Measurements from ENCODE around the gene UCMA. TPM values are rescaled to one million over a fixed set of nuclear protein-coding genes. Genes with fewer than 3 reads are reported as not detected.
"Not testable (repeated sequence)": the region's sequence is repeated elsewhere in the genome, so short reads cannot be mapped to it uniquely, and the experiment has no call there.

The UCMA gene
- total RNA-seq, 2 experiments from 2014 or later, result not detected

GRCh38 chr10:13247246-13247645, 13.1 kb upstream of the UCMA start:
- H3K27ac ChIP-seq (ENCODE audit: low read depth, low read length, poor library complexity, severe bottlenecking), result no peak overlapping the region
- H3K4me3 ChIP-seq (ENCODE audit: low read depth, low read length, poor library complexity, severe bottlenecking), result no peak overlapping the region
- no peak overlapping the region for H2AFZ ChIP-seq (ENCODE audit: low read length)
- H3K4me2 ChIP-seq (ENCODE audit: low read length), result no peak overlapping the region
- intact Hi-C loops (cut with micrococcal nuclease; ENCODE audit: unreplicated experiment), result no loop called here
- BruUV-seq (replicated peaks), result no TSS peak
- ChIA-PET CTCF (ENCODE audit: unreplicated experiment) (no interaction called here), POLR2A (interaction anchor here (0.5 kb wide), 1 partner anchor 117 kb away, joined by 5 read pairs; no protein-coding TSS in a partner anchor)
- no peak for DNase-seq (ENCODE audit: low spot score)
- no peaks in the 10 kb centered on the region for H3K79me2 ChIP-seq (ENCODE audit: insufficient read depth, low read depth, low read length)
- H3K9me3 ChIP-seq (ENCODE audit: low read length), result no peaks in the 10 kb centered on the region
- no peaks in the 10 kb centered on the region for H4K20me1 ChIP-seq (ENCODE audit: insufficient read depth, low read length)
- no peaks in the 10 kb centered on the region for H3K36me3 ChIP-seq (ENCODE audit: insufficient read depth, low read length)
- H3K4me1 ChIP-seq (ENCODE audit: insufficient read depth, low read length, poor library complexity, severe bottlenecking), result peaks cover 2% of the 10 kb centered on the region
- TF ChIP-seq EZH2phosphoT487 (IDR thresholded peaks at IDR 0.05; ENCODE audit: borderline replicate concordance, low read depth, low read length) (no peak), CTCF (conservative IDR thresholded peaks at IDR 0.05; ENCODE audit: low read length) (no peak)
- H3K9me2 ChIP-seq (ENCODE audit: insufficient read depth, low read length), result no peaks in the 10 kb centered on the region

GRCh38 chr10:13242260-13242659, 8.1 kb upstream of the UCMA start:
- H3K4me2 ChIP-seq (ENCODE audit: low read length); H3K79me2 ChIP-seq (ENCODE audit: insufficient read depth, low read depth, low read length); DNase-seq (ENCODE audit: low spot score); intact Hi-C loops (cut with micrococcal nuclease; ENCODE audit: unreplicated experiment); H4K20me1 ChIP-seq (ENCODE audit: insufficient read depth, low read length); H2AFZ ChIP-seq (ENCODE audit: low read length); H3K27ac ChIP-seq (ENCODE audit: low read depth, low read length, poor library complexity, severe bottlenecking); POLR2A ChIA-PET; BruUV-seq (replicated peaks); CTCF ChIA-PET (ENCODE audit: unreplicated experiment); H3K9me3 ChIP-seq (ENCODE audit: low read length); H3K4me3 ChIP-seq (ENCODE audit: low read depth, low read length, poor library complexity, severe bottlenecking); H3K9me2 ChIP-seq (ENCODE audit: insufficient read depth, low read length); H3K4me1 ChIP-seq (ENCODE audit: insufficient read depth, low read length, poor library complexity, severe bottlenecking); H3K36me3 ChIP-seq (ENCODE audit: insufficient read depth, low read length): not testable (repeated sequence)

GRCh38 chr10:13241613-13242012, 7.4 kb upstream of the UCMA start:
- Histone ChIP-seq H3K27ac (ENCODE audit: low read depth, low read length, poor library complexity, severe bottlenecking) (no peak overlapping the region), H3K4me2 (ENCODE audit: low read length) (no peak overlapping the region), H4K20me1 (ENCODE audit: insufficient read depth, low read length) (no peaks in the 10 kb centered on the region), H3K79me2 (ENCODE audit: insufficient read depth, low read depth, low read length) (no peaks in the 10 kb centered on the region), H3K9me3 (ENCODE audit: low read length) (no peaks in the 10 kb centered on the region), H3K36me3 (ENCODE audit: insufficient read depth, low read length) (no peaks in the 10 kb centered on the region), H3K4me1 (ENCODE audit: insufficient read depth, low read length, poor library complexity, severe bottlenecking) (no peaks in the 10 kb centered on the region), H3K9me2 (ENCODE audit: insufficient read depth, low read length) (no peaks in the 10 kb centered on the region), H2AFZ (ENCODE audit: low read length) (no peak overlapping the region), H3K4me3 (ENCODE audit: low read depth, low read length, poor library complexity, severe bottlenecking) (no peak overlapping the region)
- no peak for TF ChIP-seq CTCF (conservative IDR thresholded peaks at IDR 0.05; ENCODE audit: low read length)
- no peak for TF ChIP-seq EZH2phosphoT487 (IDR thresholded peaks at IDR 0.05; ENCODE audit: borderline replicate concordance, low read depth, low read length)
- no TSS peak for BruUV-seq (replicated peaks)
- DNase-seq (ENCODE audit: low spot score), result no peak
- intact Hi-C loops (cut with micrococcal nuclease; ENCODE audit: unreplicated experiment), result no loop called here
- ChIA-PET POLR2A (interaction anchor here (0.6 to 1.0 kb wide), 2 partner anchors 16 to 75 kb away, joined by 3 to 10 read pairs; no protein-coding TSS in a partner anchor), CTCF (ENCODE audit: unreplicated experiment) (no interaction called here)
